Stimulated activated CD4-positive, alpha-beta T cell treated with anti-CD3 and anti-CD28 coated beads, Interleukin-4, amount 100 ng/mL, for 4 hours (primary cell): ENCODE data around the gene CPSF4.
"Not testable (repeated sequence)": the region's sequence is repeated elsewhere in the genome, so short reads cannot be mapped to it uniquely, and the experiment has no call there.

Experiments used
- DNase-seq, 2 experiments: peaks; one replicate each; pipeline ENCODE4 v3.0.0-alpha.2; 2020

Gene CPSF4

DNA sequence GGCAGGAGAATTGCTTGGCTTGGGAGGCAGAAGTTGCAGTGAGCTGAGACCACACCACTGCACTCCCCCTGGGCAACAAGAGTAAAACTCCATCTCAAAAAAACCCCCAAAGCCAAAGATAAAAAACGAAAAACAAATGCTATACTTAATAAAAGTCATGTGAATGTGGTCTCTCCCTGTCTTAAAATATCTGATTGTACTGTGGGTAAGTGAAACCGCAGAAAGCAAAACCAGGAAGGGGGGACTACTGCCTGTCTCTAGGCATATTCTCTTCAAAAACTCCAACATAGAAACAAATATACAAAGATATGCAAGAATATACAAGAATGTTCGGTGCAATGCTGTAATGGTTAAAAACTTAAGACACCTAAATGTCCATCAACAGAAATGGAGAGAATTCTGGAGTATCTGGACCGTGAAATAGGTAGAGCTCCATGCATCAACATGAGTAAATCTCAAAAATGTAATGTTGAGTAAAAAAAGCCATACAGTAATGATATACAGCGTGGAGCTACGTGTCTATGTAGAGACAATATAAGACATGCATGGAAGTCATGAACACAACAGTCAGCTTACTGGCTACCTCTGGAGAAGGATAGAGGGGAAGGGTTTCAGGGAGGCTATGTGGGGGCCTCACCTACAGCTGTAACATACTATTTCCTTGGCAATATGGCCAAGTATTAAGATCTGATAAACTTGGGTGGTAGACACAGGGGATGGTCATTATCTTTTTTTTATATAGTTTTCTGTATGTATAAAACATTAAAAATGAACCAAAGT lies 59.2 kb downstream of the CPSF4 start:
- DNase-seq: no peak

DNA sequence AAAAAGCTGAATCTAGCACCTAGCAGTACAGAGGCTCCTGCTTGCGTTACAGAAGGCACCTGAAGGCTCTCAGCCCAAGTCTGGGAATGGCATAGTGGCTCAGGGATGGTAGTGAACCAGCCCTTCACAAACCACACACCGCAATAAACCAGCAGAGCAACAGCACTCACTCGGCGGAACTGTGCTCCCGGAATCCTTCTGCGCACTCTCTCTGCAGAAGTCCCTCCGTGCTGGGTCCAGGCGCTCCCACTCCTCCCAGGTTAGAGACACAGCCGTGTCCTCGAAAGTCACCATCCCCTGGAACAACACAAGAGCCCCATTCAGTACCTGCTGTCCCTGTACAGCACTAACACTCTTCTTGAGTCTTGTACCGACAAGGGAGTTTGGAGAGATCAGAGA lies 59.8 kb downstream of the CPSF4 start:
- DNase-seq: no peak

DNA sequence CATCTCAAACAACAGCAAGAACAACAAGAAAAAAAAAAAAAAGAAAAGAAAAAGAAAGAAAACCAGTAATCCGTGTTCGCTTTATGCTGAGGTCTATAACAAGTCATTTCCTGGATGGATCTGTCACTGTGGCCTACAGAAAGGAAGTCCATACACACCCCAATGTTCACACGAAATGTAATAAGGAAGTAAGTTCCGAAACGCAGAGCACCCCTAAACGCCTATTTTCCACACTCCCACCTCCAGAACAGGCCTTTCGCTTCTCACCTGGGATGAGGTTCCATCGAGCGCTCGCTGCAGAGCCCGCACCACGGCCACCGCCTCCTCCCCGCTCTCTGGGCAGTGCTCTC lies 60.6 kb downstream of the CPSF4 start:
- DNase-seq: no peak

DNA sequence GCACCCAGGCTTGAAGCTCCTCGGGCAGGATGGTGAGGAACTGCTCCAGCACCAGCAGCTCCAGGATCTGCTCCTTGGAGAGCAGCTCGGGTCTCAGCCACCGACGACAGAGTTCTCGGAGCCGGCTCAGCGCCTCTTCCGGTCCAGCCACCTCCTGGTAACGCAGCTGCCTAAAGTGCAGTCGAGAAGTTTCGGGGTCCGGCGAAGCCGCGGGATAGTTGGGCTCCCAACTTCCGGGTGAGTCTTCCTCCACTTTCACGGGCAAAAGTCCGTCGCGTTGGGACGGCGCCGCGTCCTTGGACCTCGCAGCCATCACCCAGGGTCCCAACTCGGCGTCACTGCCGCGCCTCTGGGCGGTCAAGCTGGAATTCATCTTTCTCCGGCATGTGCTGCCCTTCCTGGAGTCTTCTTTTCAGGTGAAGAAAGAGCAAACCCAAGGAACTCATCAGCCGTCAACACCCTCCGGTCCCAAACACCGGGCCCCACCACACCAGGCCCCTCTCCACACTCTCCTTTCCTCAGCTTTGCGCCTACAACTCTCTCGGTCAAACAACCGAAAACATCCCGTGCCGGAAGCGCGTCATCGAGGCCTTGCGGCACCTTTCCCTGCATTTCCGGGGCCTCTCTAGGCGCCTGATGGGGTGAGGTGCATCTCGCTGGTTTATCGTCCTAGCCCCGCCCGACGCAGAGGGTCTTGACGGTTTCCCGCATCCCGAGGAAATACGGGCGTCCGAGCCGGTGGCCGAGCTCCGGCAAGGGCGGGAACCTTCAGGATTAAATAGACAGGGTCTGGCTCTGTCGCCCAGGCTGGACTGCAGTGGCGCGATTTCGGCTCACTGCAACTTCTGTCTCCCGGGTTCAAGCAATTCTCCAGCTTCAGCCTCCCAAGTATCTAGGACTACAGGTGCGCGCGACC lies 61.2 kb downstream of the CPSF4 start, which contains the start of gene ZNF394:
Gene ZNF394 (minus strand): TSS at position 561 of the 916 bp plus-strand sequence. CDS start 188 bp downstream, at position 373.
- peak; percentile 83 to 87 for DNase-seq

DNA sequence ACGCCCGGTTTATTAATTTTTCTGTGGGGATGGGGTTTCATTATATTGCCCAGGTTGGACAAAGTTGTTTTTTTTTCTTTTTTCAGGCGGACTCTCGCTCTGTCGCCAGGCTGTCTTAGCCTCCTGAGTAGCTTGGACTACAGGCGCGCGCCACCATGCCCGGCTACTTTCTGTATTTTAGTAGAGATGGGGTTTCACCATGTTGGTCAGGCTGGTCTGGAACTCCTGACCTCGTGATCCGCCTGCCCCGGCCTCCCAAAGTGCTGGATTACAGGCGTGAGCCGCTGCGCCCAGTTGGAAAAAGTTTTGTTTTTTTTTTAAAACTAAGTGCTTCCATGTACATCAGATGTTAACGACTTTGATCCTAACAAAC lies 61.9 kb downstream of the CPSF4 start:
- no peak for DNase-seq

DNA sequence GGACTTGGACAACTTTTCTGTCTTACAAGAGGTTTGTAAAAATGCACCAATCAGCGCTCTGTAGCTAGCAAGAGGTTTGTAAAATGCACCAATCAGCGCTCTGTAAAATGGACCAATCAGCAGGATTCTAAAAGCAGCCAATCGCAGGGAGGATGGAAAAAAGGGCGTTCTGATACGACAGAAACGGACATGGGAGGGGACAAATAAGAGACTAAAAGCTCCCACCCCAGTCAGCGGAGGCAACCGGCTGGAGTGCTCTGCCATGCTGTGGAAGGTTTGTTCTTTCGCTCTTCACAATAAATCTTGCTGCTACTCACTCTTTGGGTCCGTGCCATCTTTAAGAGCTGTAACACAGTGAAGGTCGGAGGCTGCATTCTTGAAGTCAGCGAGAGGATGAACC lies 62.5 kb downstream of the CPSF4 start:
- not testable (repeated sequence) for DNase-seq

DNA sequence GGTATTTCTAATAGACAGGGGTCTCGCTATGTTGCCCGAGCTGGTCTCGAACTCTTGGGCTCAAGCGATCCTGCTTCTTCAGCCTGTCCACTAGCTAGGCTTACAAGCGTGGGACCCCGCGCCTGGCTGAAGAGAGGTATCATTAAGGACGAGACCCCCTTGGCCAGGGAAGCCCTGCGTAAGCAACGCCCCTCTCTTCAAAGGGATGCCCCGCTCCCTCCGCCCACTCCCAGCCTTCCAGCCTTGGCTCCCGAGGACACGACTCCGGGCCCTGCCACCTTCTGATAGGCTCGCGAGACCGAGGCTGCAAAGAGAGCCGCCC lies 65.5 kb downstream of the CPSF4 start:
- DNase-seq: no peak

DNA sequence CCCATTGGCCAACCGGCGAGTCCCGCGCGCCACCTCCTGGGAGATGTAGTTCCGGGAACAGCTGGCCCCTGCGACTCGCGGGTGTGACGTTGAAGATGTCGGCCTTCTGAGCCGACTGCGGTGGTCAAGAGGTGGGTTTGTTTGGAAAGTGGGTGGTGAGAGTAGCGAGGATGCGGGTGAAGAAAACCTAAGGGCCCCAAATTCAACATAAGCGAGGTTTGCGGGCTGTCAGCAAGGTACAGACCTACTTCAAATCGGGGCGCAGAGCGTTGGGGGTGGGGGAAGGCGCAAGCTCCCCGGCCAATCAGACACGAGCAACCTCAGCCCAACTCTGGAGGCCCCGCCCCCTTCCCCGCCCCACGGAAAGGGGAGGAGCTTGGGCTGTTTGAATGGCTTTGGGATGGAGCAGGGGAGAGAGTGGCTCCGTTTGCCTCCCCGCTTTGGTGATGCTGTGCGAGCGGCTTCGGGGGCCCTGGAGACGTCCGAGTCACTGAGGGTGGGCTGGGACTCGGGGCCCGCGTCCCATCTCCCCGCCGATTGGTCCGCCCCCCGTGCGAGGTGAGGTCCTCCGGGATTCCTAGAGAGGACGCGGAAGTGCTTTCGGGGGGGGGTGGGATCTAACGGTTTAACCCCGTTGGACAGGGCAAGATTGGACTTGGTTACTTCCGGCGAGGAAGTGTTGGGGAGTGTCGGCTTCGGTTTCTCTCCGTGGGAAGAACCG lies 66.0 kb downstream of the CPSF4 start, which contains the start of gene ZKSCAN5:
Gene ZKSCAN5 (plus strand): TSS at position 60 of the 721 bp plus-strand sequence. CDS start 1,383 bp downstream, outside the sequence.
- DNase-seq: peak; percentile 95 to 97

DNA sequence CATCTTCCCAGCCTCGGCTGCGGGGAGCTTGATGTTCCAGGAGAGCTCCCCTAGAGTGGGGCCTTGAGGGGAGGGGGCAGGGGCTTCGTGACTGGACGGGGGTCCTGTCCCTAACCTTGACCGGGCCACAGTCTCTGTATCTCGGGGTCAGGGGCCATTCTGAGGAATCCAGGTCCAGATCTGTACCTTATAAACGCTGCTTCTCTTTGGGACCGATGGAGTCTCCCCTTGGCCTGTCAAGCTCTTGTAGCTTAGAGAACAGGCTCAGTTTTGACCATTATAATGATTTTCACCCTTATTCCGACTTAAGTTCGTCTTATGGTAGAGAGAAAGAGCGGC lies 66.5 kb downstream of the CPSF4 start:
- no peak for DNase-seq
